NCI-H187 (cell line): ENCODE results near the gene DDX49.
"Not testable (repeated sequence)": the region's sequence is repeated elsewhere in the genome, so short reads cannot be mapped to it uniquely, and the experiment has no call there.

Experiments
- DNase-seq, 2 experiments: peaks; one replicate each; lab custom pipeline; 2025; lab: John Stamatoyannopoulos, UW

DDX49 gene

GRCh38 chr19:18895824-18896341, 23.6 kb upstream of the DDX49 start, which contains the start of gene CERS1:
CERS1 (minus strand) TSS chr19:18896158; CDS start chr19:18896072, 86 bp downstream.
- DNase-seq: no peak

GRCh38 chr19:18896421-18896841, 23.1 kb upstream of the DDX49 start:
- no peak for DNase-seq

- no peak for DNase-seq
Measured at GRCh38 chr19:18897094-18898029, 22.2 kb upstream of the DDX49 start.

GRCh38 chr19:18898081-18898606, 21.4 kb upstream of the DDX49 start:
- DNase-seq: no peak

- no peak for DNase-seq
Measured at GRCh38 chr19:18898607-18899408, 20.7 kb upstream of the DDX49 start.

GRCh38 chr19:18899624-18900560, 19.6 kb upstream of the DDX49 start:
- no peak for DNase-seq

GRCh38 chr19:18900700-18901481, 18.6 kb upstream of the DDX49 start:
- DNase-seq: no peak

- no peak for DNase-seq
Measured at GRCh38 chr19:18901491-18901890, 18.0 kb upstream of the DDX49 start.

- DNase-seq: not testable (repeated sequence)
Measured at GRCh38 chr19:18902519-18902918, 17.0 kb upstream of the DDX49 start.

GRCh38 chr19:18903156-18904037, 16.1 kb upstream of the DDX49 start:
- DNase-seq: no peak

GRCh38 chr19:18904334-18905057, 15.0 kb upstream of the DDX49 start:
- no peak for DNase-seq

- DNase-seq: no peak
Measured at GRCh38 chr19:18905058-18905456, 14.5 kb upstream of the DDX49 start.

- DNase-seq: no peak
Measured at GRCh38 chr19:18905513-18906236, 13.8 kb upstream of the DDX49 start.

GRCh38 chr19:18906605-18907519, 12.7 kb upstream of the DDX49 start:
- no peak for DNase-seq

GRCh38 chr19:18908917-18909619, 10.4 kb upstream of the DDX49 start:
- DNase-seq: no peak

GRCh38 chr19:18910010-18910409, 9.5 kb upstream of the DDX49 start:
- DNase-seq: no peak
